H1 (cell line): ENCODE measurements around the gene INKA2.

Source experiments
- CTCF ChIP-seq, 3 experiments: IDR thresholded peaks; 1 replicate in 2 of 3; 2 replicates in 1 of 3; pipeline versions ENCODE4 v1.5.1 to v1.6.1; 2011; ENCODE audit warnings: low read length in 3 of 3, mild to moderate bottlenecking in 3 of 3, inconsistent platforms in 2 of 3, low read depth in 1 of 3, moderate library complexity in 1 of 3; ENCODE audit not compliant: insufficient read depth in 1 of 3; ENCODE audit errors: control extremely low read depth in 1 of 3
- EZH2 ChIP-seq: fragments of 200-600 bp; sonication (generic); IDR thresholded peaks from 2 replicates; pipeline ENCODE4 v1.7.1; 2012; ENCODE audit warnings: low read depth, mild to moderate bottlenecking, moderate library complexity, low read length, inconsistent platforms; ENCODE audit not compliant: severe bottlenecking
- POLR2A ChIP-seq, 2 experiments: IDR thresholded peaks; 1 replicate in 1 of 2; 2 replicates in 1 of 2; pipeline ENCODE4 v1.6.1; 2011; ENCODE audit warnings: low read depth in 2 of 2, low read length in 2 of 2, mild to moderate bottlenecking in 2 of 2; ENCODE audit errors: control extremely low read depth in 1 of 2

GRCh38 chr1:111732718-111733117 is 6.5 kb downstream of the INKA2 start:
- TF ChIP-seq CTCF (IDR thresholded peaks at IDR 0.05; ENCODE audit: control extremely low read depth in 1 of 3, insufficient read depth in 1 of 3, low read depth in 1 of 3, low read length in 3 of 3) (no peak), EZH2 (no peak), POLR2A (IDR thresholded peaks at IDR 0.05; ENCODE audit: control extremely low read depth in 1 of 2, low read depth in 2 of 2, low read length in 2 of 2) (no peak)
